Activated CD8-positive, alpha-beta memory T cell treated with anti-CD3 and anti-CD28 coated beads, Interleukin-2, amount 50 U/mL, for 1 hour (primary cell): ENCODE measurements around the gene TTC28.
"Not testable (repeated sequence)": the region's sequence is repeated elsewhere in the genome, so short reads cannot be mapped to it uniquely, and the experiment has no call there.

Experiments used
- DNase-seq: peaks from one replicate; pipeline ENCODE4 v3.0.0-alpha.2; 2020; ENCODE audit errors: extremely low read depth

The TTC28 gene

GRCh38 chr22:28484662-28485061 lies 195.0 kb downstream of the TTC28 start:
- DNase-seq: no peak

GRCh38 chr22:28481725-28482124 lies 197.9 kb downstream of the TTC28 start:
- DNase-seq: no peak

DNA sequence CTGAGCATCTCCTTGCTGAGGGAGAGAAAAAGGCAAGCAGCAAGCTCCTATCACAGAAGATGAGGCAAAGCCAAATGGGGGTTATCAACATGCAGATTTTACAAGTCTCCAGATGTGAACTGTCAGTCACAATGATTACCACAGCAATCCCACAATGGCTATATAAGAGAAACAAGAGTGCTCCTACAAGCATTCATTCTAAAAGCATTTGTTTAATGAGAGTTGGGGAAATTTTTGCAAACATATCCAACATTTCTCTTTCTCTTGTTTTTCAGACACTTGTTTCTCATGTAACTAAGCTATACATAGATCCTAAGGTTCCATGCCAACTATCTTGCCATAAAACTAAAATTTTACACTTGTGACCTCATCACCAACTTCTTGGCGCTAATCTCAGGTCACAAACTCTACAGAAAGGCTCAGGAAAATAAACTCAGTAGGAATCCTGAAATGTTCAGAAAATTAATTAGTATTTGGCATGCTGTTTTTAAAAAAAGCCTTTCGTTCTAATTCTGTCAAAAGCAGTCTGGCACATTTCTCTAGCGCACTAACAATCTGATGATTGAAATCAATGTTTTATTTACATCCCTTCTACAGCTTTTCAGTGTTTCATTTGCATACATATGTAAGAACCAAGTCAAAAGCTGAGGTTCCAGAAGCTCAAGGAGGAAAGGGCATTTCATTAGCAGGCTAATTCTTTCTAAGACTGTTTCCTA lies 199.5 kb downstream of the TTC28 start:
- no peak for DNase-seq

DNA sequence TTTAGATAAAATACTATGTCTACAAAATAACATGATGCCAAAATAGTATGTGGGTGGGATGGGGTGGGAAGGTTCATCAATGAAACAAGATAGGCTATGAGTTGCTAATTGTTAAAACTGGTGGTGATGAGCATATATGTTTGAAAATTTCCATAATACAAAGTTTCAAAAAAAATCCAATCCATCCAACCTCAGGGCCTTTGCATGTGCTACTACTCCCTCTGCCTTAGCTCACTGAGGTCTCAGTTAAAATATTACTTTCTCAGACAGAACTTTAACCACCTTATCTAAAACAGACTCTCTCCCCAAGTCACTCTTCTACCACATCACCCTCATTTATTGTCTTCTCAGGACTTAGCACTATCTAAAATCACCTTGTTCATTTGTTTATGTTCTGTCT lies 201.1 kb downstream of the TTC28 start:
- no peak for DNase-seq

DNA sequence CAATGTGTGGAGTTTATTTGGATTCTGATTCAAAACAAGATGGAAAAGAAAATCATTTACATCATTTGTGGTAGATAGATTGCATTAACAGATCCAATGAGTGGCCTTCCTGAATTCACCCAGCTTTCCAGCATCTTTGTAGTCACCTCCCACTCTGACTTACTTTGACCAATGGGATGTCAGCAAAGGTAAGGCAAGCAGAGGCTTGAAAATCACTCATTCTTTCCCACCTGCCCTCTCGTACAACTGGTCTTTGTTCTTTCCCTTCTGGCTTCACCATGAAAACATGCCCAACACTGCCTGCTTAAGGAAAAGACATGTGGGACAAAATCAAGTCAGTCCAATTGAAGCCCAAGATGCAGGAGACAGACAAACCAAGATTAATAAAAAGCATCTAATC lies 202.1 kb downstream of the TTC28 start:
- DNase-seq: no peak

DNA sequence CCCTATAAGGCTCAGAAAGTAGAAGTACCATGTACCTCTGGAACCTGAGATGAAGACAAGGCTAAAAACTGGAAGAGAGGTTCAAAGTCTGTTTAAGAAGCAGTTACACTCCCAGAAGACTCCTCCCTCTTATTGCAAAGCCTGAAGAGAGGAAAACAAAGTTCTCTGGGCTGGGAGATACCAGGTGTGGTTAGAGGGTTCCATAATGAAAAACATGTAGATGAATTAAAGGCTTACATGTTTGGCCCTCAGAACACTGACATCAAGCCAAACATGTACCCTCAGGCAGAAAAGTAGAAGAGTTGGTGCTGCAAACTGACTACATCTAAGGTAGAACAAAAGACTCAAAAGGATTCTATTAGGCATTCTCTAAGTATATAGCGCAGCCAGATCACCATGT lies 205.3 kb downstream of the TTC28 start:
- no peak for DNase-seq

- no peak for DNase-seq
Measured at GRCh38 chr22:28473258-28473657, 206.4 kb downstream of the TTC28 start.

- DNase-seq: not testable (repeated sequence)
Measured at GRCh38 chr22:28467055-28467454, 212.6 kb downstream of the TTC28 start.

DNA sequence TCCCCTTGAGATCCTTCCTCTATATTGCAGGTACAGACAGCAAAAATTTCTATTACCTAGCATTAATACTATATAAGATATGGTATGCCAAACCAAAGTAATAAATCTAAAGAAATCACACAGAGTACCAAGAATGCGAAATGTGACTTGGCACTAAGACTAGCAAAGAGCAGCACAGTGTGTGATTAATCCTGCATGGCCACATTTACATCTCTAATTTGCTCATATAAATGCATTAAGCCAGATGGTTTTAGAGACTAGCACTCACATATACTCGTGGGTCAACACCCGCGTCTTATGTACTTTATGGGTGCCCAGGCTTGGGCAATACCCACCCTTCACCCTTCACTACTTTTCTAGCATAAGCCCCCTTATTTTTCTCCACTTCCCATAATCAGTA lies 213.2 kb downstream of the TTC28 start:
- DNase-seq: no peak

DNA sequence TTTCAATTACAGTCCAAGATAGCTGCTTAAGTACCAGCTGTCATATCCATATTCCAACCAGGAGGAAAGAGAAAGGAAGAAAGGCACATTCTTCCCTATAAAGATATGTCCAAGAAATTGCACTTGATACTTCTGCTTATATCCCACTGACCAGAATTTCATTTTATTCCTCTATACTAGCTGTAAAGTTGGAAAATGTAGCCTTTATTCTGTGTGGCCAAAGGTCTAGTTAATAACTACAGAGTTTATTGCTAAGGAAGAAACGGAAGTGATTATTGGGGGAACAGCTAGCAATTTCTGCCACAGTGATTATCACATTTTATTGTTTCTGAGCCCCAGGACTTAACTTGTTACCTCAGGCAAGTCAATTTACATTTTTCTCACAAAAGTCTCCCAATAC lies 213.8 kb downstream of the TTC28 start:
- no peak for DNase-seq

- no peak for DNase-seq
Measured at GRCh38 chr22:28464127-28464526, 215.5 kb downstream of the TTC28 start.

GRCh38 chr22:28463408-28463807 lies 216.2 kb downstream of the TTC28 start:
- DNase-seq: not testable (repeated sequence)

DNA sequence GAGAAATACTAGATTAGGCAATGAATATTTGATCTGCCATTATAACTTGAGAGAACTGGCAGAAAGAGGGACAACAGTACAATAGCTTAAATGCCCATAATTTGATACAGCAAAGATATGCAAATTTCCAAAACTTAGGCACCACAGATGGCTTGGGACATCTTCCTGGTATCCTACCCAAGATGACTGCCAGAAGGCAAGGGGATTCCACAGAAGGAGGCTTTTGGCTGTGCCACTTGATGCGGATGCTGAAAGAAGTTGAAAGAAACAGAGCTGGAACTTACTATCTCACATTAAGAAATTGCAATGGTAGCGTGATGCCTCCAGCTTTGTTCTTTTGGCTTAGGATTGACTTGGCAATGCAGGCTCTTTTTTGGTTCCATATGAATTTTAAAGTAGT lies 216.7 kb downstream of the TTC28 start:
- no peak for DNase-seq

- DNase-seq: no peak
Measured at GRCh38 chr22:28462041-28462440, 217.6 kb downstream of the TTC28 start.

DNA sequence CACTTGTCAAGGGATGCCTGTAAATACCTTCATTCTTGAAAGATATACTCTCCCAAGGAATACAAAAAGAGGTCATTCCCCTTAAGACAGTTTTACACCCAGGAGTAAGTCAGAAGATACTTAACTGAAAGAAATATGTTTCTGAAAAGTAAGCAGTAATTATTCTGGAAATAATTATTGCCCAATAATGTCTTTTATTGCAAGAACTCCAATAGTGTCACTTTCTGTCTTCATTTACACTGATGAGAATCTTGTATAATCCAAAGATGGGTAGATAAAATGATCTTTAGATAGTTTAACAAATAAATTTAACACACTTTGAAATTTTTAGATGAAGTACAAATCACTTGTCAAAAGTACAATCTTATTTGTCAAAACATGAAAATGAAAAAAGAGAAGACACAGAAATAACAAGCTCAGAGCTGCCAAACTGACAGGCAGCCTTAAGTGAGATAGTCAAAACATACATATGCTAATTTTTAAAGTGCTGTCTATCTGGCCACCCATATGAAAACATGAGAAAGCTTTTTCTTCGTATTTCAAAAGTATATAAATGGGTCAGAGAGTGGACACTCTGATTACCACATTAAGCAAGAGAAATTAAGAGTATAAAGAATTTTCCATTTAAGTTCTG lies 225.1 kb downstream of the TTC28 start:
- DNase-seq: no peak

DNA sequence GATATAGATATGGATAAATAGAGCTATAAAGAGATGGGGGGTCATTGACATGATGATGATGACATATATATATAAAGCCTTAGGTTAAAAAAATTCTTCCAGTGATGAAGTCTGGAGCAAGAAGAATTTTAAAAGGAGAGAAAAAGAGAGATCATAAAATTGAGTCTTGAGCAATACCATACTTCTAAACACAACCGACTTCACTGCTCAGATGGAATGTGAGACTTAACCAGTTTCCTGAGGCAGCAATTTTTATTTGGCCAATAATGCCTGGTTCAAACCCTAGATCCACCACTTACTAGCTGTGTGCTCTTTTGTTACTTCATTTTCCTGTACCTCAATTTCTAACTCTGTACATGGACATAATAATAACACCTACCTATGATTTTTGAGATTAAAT lies 229.5 kb downstream of the TTC28 start:
- no peak for DNase-seq

DNA sequence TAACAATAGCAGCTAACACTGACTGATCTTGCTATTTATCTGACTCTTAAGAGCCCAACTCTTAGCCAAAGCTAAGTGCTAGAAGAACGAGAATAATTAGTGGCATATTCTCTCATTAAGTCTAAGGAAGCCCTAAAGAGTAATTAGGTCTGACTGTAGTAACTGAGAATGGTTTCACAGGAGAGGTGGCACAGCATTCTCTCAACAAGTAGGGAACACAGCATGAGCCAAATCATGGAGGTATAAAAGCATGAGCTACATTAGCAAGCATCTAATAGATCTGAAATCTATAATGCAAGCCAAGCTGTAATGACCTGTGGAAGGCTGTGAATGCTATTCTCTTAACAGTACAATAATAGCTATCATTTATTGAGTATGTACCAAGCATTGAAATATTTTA lies 230.6 kb downstream of the TTC28 start:
- no peak for DNase-seq

DNA sequence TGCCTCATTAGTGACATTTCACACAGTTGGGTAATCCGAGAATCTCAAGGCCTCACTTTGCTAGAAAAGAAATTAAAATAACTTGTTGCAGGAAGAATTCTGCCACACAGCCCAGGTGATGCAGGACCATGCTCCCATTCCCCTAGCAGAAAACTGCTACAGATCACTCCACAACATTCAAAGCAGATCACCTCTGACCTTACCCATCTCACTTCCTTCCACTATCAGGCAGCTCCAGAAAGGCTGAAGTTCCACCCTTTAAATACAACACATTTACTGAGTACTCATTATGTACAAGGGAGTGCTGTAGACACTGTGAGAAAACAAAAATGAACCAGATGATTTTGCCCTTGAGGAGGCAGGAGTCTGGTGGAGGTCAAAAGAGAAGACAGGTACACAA lies 231.0 kb downstream of the TTC28 start:
- DNase-seq: no peak

GRCh38 chr22:28444659-28445058 lies 235.0 kb downstream of the TTC28 start:
- DNase-seq: no peak

DNA sequence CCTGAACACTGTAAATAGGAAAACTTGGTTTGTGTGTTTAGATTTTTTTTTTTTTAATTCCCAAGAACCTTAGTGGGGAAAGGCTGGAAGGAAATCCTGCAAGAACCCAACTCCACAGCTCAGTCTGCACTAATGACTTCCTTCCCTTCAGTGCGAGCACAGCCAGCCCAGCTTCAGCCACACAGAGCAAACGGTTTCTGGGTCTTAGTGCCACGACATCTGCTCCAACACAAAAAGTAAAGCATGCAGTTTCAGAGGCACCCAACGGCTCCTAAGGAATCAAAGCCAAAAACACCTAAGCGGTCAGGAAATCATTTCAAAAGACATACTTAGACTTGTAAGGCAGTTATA lies 236.1 kb downstream of the TTC28 start:
- no peak for DNase-seq

DNA sequence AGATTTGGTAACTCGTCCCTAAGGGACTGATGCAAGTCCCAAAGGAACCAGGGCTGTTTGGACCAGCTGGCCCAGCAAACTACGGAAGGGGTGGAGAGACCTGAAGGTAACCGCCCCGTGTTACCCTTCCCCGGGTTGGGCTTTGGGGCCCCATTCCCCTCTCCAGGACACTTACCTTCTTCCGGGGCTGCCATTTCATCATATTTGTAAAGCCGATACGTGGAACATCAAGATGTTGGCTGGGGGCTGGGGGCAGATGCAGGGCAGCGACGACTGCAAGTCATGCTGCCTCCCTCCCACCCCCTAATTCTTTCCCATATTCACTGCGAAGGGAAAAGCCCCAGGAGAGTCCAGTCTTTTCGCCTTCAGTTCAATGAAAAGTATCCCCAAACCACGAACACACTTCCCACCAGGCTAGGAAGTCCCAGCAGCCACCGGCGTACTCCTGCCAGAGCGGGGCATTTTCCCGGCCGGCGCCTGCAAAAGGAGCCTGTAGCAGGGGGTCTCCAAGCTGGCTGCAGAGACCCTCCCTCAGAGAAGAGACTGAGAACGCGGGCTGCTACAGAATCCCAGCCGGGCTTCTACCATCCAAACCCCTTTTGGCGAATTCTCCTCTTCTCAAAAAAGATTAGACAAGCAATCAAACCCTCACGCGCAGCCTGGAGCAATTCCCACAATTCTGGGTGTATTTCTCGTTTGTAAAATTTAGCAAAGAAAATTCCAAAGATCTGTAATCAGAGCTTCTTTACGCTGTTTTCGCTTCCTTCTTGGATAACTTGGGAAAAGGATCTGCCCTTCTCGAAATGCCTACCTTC lies 236.7 kb downstream of the TTC28 start:
- no peak for DNase-seq

GRCh38 chr22:28442264-28442710 lies 237.4 kb downstream of the TTC28 start:
- DNase-seq: peak; percentile 13

GRCh38 chr22:28441720-28442263 lies 237.8 kb downstream of the TTC28 start:
- no peak for DNase-seq
